BLaER1 (cell line): ENCODE measurements around the gene CT45A7.
"Not testable (repeated sequence)": the region's sequence is repeated elsewhere in the genome, so short reads cannot be mapped to it uniquely, and the experiment has no call there.

Experiments
- H3K27ac ChIP-seq: shearing (Covaris generic); formaldehyde crosslinking; 2 replicates; pipeline ENCODE4 v1.8.1; 2022
- H3K27me3 ChIP-seq: shearing (Covaris generic); formaldehyde crosslinking; 2 replicates; pipeline ENCODE4 v1.8.1; 2022
- H3K36me3 ChIP-seq: shearing (Covaris generic); formaldehyde crosslinking; 2 replicates; pipeline ENCODE4 v1.8.1; 2022
- H3K4me1 ChIP-seq: shearing (Covaris generic); formaldehyde crosslinking; 2 replicates; pipeline ENCODE4 v1.8.1; 2022
- H3K4me2 ChIP-seq: shearing (Covaris generic); formaldehyde crosslinking; 2 replicates; pipeline ENCODE4 v1.8.1; 2022
- H3K4me3 ChIP-seq: shearing (Covaris generic); formaldehyde crosslinking; 2 replicates; pipeline ENCODE4 v1.8.1; 2022
- H3K9ac ChIP-seq: shearing (Covaris generic); formaldehyde crosslinking; 2 replicates; pipeline ENCODE4 v1.8.1; 2022
- H3K9me3 ChIP-seq: shearing (Covaris generic); formaldehyde crosslinking; 2 replicates; pipeline ENCODE4 v1.8.1; 2022
- H4K20me1 ChIP-seq: shearing (Covaris generic); formaldehyde crosslinking; 2 replicates; pipeline ENCODE4 v1.8.1; 2022

The CT45A7 gene

GRCh38 chrX:135837180-135837579 is at the start of gene CT45A7:
CT45A7 (minus strand) TSS chrX:135837280; CDS start chrX:135833533, 3,747 bp downstream.
- H3K27ac ChIP-seq, H3K4me3 ChIP-seq, H4K20me1 ChIP-seq, H3K4me2 ChIP-seq, H3K4me1 ChIP-seq, H3K27me3 ChIP-seq, H3K9me3 ChIP-seq, H3K36me3 ChIP-seq, H3K9ac ChIP-seq: not testable (repeated sequence)

- H3K9ac ChIP-seq, H3K9me3 ChIP-seq, H3K27me3 ChIP-seq, H3K27ac ChIP-seq, H3K4me2 ChIP-seq, H3K4me3 ChIP-seq, H3K4me1 ChIP-seq, H4K20me1 ChIP-seq, H3K36me3 ChIP-seq: not testable (repeated sequence)
Observed at GRCh38 chrX:135882741-135883140, 45.7 kb upstream of the CT45A7 start.

- H3K9me3 ChIP-seq, H3K4me3 ChIP-seq, H3K4me1 ChIP-seq, H3K4me2 ChIP-seq, H3K27ac ChIP-seq, H4K20me1 ChIP-seq, H3K9ac ChIP-seq, H3K27me3 ChIP-seq, H3K36me3 ChIP-seq: not testable (repeated sequence)
Observed at GRCh38 chrX:135871712-135872111, 34.6 kb upstream of the CT45A7 start, which contains the start of gene CT45A9. CT45A9 (minus strand) TSS chrX:135871812; CDS start chrX:135868061, 3,751 bp downstream.

GRCh38 chrX:135854438-135854837 is 17.4 kb upstream of the CT45A7 start, which contains the start of gene CT45A8:
CT45A8 (minus strand) TSS chrX:135854538; CDS start chrX:135850783, 3,755 bp downstream.
- H3K27ac ChIP-seq, H3K9me3 ChIP-seq, H4K20me1 ChIP-seq, H3K9ac ChIP-seq, H3K4me2 ChIP-seq, H3K27me3 ChIP-seq, H3K4me1 ChIP-seq, H3K36me3 ChIP-seq, H3K4me3 ChIP-seq: not testable (repeated sequence)

- not testable (repeated sequence) for H3K4me2 ChIP-seq, H3K9me3 ChIP-seq, H4K20me1 ChIP-seq, H3K9ac ChIP-seq, H3K4me3 ChIP-seq, H3K27ac ChIP-seq, H3K36me3 ChIP-seq, H3K27me3 ChIP-seq, H3K4me1 ChIP-seq
Observed at GRCh38 chrX:135819912-135820311, 17.2 kb downstream of the CT45A7 start, which contains the start of gene CT45A2. CT45A2 (minus strand) TSS chrX:135820012; CDS start chrX:135816265, 3,747 bp downstream.

GRCh38 chrX:135802687-135803086 is 34.4 kb downstream of the CT45A7 start, which contains the start of gene CT45A6:
CT45A6 (minus strand) TSS chrX:135802787; CDS start chrX:135798993, 3,794 bp downstream.
- H3K4me3 ChIP-seq, H3K27me3 ChIP-seq, H3K27ac ChIP-seq, H3K4me1 ChIP-seq, H4K20me1 ChIP-seq, H3K36me3 ChIP-seq, H3K9me3 ChIP-seq, H3K4me2 ChIP-seq, H3K9ac ChIP-seq: not testable (repeated sequence)

GRCh38 chrX:135785403-135785802 is 51.7 kb downstream of the CT45A7 start, which contains the start of gene CT45A5:
CT45A5 (minus strand) TSS chrX:135785503; CDS start chrX:135781729, 3,774 bp downstream.
- not testable (repeated sequence) for H3K27ac ChIP-seq, H3K9me3 ChIP-seq, H3K36me3 ChIP-seq, H3K9ac ChIP-seq, H3K4me2 ChIP-seq, H3K27me3 ChIP-seq, H3K4me1 ChIP-seq, H3K4me3 ChIP-seq, H4K20me1 ChIP-seq
